ENCODE results near the gene PITPNC1.

The PITPNC1 gene

DNA sequence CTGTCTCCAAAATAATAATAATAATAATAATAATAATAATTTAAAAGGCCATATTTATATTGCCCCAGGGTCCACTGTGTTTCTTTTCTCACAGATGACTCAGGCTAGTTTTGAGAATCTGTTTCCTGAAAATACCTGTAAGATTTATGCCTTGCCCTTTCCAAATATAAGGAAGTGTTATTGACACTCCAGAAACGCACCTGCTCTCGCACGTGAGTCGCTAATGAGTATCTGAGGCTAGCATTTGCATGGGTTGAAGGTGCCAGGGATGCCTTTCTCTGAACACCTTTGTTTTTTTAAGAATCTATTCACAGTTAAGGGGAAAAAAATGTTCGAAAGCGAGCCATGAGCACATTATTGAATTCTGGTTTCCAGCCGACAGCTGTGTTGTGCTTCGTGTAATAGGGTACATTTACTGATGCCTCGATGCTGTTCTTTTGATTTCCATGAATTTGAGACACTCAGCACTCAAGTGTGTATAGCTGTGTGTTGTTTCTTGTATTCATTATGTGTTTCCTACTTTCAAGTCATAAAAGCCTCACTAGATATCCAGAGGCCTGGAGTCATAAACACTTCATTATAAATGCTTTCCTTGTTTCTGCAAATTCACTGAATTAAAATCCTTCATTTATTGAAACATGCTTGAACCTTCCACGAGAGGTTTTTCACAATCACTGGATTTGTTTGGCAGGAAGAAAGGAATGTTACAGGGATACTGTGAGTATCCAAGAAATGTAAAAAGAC is 295.7 kb downstream of the PITPNC1 start:
- H3K4me3 ChIP-seq (ENCODE audit: low read depth in 1 of 2, low read length in 2 of 2): no peak overlapping the region
- H3K27me3 ChIP-seq (ENCODE audit: control insufficient read depth in 1 of 2, insufficient read depth in 2 of 2, low read length in 2 of 2): no peaks in the 10 kb centered on the region
- H3K27ac ChIP-seq (ENCODE audit: low read depth, low read length): no peak overlapping the region

DNA sequence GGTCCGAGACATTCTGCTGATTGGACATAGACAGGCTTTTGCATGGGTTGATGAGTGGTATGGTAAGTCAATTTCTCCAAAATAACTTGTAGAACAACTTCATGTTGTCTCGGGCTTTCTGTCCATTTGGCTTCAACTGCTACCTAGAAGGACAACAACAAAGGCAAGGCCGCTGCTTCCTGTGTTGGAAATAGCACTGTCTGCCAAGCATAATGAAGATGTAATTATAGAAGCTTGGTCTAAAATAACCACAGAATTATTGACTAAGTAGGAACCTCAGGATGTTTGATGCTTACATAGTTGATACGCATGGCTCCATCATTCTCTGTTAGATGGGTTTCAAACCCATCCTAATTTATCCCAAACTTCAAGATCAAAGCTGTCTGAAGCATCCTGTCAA is 298.4 kb downstream of the PITPNC1 start:
- Histone ChIP-seq H3K4me1 (ENCODE audit: insufficient read depth, low read length) (no peaks in the 10 kb centered on the region), H3K9ac (ENCODE audit: low read length) (no peak overlapping the region), H3K9me3 (ENCODE audit: low read length) (no peaks in the 10 kb centered on the region), H3K27me3 (ENCODE audit: control insufficient read depth in 1 of 2, insufficient read depth in 2 of 2, low read length in 2 of 2) (no peaks in the 10 kb centered on the region), H3K36me3 (ENCODE audit: insufficient read depth, low read length) (no peaks in the 10 kb centered on the region), H3K4me3 (ENCODE audit: low read depth in 1 of 2, low read length in 2 of 2) (no peak overlapping the region), H3K27ac (ENCODE audit: low read depth, low read length) (no peak overlapping the region)

More for the DNA sequence above, 295.7 kb downstream of the PITPNC1 start:
- Histone ChIP-seq H3K4me1 (ENCODE audit: insufficient read depth, low read length) (no peaks in the 10 kb centered on the region), H3K9me3 (ENCODE audit: low read length) (no peaks in the 10 kb centered on the region), H3K9ac (ENCODE audit: low read length) (no peak overlapping the region), H3K36me3 (ENCODE audit: insufficient read depth, low read length) (no peaks in the 10 kb centered on the region)

- Histone ChIP-seq H3K4me1 (ENCODE audit: insufficient read depth, low read length) (no peaks in the 10 kb centered on the region), H3K27me3 (ENCODE audit: control insufficient read depth in 1 of 2, insufficient read depth in 2 of 2, low read length in 2 of 2) (no peaks in the 10 kb centered on the region), H3K27ac (ENCODE audit: low read depth, low read length) (no peak overlapping the region)
Observed at GRCh38 chr17:67676305-67676704, 299.2 kb downstream of the PITPNC1 start.

GRCh38 chr17:67678414-67678813 is 301.3 kb downstream of the PITPNC1 start:
- no peaks in the 10 kb centered on the region for H3K9me3 ChIP-seq (ENCODE audit: low read length)
- no peaks in the 10 kb centered on the region for H3K27me3 ChIP-seq (ENCODE audit: control insufficient read depth in 1 of 2, insufficient read depth in 2 of 2, low read length in 2 of 2)
- H3K4me1 ChIP-seq (ENCODE audit: insufficient read depth, low read length): no peaks in the 10 kb centered on the region
- H3K4me3 ChIP-seq (ENCODE audit: low read depth in 1 of 2, low read length in 2 of 2): no peak overlapping the region
- no peak overlapping the region for H3K27ac ChIP-seq (ENCODE audit: low read depth, low read length)
- no peaks in the 10 kb centered on the region for H3K36me3 ChIP-seq (ENCODE audit: insufficient read depth, low read length)
- H3K9ac ChIP-seq (ENCODE audit: low read length): no peak overlapping the region

More at GRCh38 chr17:67676305-67676704, 299.2 kb downstream of the PITPNC1 start:
- Histone ChIP-seq H3K36me3 (ENCODE audit: insufficient read depth, low read length) (no peaks in the 10 kb centered on the region), H3K9me3 (ENCODE audit: low read length) (no peaks in the 10 kb centered on the region), H3K4me3 (ENCODE audit: low read depth in 1 of 2, low read length in 2 of 2) (no peak overlapping the region), H3K9ac (ENCODE audit: low read length) (no peak overlapping the region)

DNA sequence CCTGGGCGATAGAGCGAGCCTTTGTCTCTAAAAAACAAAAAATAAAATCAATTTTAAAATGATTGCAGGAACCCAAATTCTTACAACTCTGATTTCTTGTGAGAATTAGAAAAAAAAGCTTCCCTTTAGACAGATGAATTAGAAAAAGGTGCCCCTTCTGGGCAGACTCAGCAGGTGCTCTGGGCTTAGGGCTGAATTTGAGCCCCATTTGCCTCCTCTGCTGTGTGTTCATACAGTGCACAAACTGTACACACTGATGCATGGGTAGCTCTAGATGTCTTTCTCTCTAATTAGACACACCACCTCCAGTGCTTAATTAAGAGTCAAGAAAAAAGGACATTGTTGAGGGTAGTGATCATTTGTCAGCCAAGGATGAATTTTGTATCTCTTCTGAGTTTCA is 302.1 kb downstream of the PITPNC1 start:
- no peak overlapping the region for H3K9ac ChIP-seq (ENCODE audit: low read length)
- H3K27ac ChIP-seq (ENCODE audit: low read depth, low read length): no peak overlapping the region
- no peak overlapping the region for H3K4me3 ChIP-seq (ENCODE audit: low read depth in 1 of 2, low read length in 2 of 2)
- no peaks in the 10 kb centered on the region for H3K9me3 ChIP-seq (ENCODE audit: low read length)
- no peaks in the 10 kb centered on the region for H3K27me3 ChIP-seq (ENCODE audit: control insufficient read depth in 1 of 2, insufficient read depth in 2 of 2, low read length in 2 of 2)
- H3K36me3 ChIP-seq (ENCODE audit: insufficient read depth, low read length): no peaks in the 10 kb centered on the region
- no peaks in the 10 kb centered on the region for H3K4me1 ChIP-seq (ENCODE audit: insufficient read depth, low read length)

- no peak overlapping the region for H3K4me3 ChIP-seq (ENCODE audit: low read depth in 1 of 2, low read length in 2 of 2)
- no peaks in the 10 kb centered on the region for H3K36me3 ChIP-seq (ENCODE audit: insufficient read depth, low read length)
- no peaks in the 10 kb centered on the region for H3K9me3 ChIP-seq (ENCODE audit: low read length)
- no peak overlapping the region for H3K9ac ChIP-seq (ENCODE audit: low read length)
- H3K27ac ChIP-seq (ENCODE audit: low read depth, low read length): no peak overlapping the region
- H3K27me3 ChIP-seq (ENCODE audit: control insufficient read depth in 1 of 2, insufficient read depth in 2 of 2, low read length in 2 of 2): no peaks in the 10 kb centered on the region
- H3K4me1 ChIP-seq (ENCODE audit: insufficient read depth, low read length): no peaks in the 10 kb centered on the region
Observed at GRCh38 chr17:67679721-67680120, 302.6 kb downstream of the PITPNC1 start.

DNA sequence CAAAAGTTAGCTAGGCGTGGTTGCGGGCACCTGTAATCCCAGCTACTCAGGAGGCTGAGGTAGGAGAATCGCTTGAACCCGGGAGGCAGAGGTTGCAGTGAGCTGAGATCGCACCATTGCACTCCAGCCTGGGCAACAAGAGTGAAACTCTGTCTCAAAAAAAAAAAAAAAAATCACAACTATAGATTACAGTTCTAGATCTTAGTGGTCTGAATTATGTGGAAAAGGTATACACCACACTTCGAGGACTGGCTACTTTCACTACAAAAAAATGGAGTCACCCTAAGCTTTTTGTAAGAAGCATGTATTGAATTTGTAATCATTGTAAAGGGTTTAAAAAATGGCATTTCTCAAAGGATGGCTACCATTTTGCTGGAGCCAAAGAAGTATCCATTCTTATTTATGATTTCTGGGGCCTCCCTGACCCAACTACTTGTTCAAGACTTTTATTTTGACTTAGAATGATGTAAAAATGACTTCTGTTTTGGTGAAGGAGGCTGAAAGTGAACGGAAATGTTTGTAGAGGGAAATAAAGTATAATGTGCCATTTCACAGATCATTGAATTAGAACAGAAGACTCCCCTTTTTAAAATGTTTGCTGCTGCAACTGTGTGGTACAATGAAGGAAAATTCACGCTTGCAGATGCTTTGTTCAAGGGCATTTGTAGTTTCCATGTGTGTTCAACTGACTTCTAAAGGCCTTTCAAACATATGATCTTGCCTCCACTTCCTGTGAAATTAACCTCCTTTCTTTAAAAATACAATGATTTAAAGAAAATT is 303.6 kb downstream of the PITPNC1 start:
- Histone ChIP-seq H3K9ac (ENCODE audit: low read length) (no peak overlapping the region), H3K27ac (ENCODE audit: low read depth, low read length) (no peak overlapping the region), H3K27me3 (ENCODE audit: control insufficient read depth in 1 of 2, insufficient read depth in 2 of 2, low read length in 2 of 2) (no peaks in the 10 kb centered on the region), H3K36me3 (ENCODE audit: insufficient read depth, low read length) (no peaks in the 10 kb centered on the region), H3K4me1 (ENCODE audit: insufficient read depth, low read length) (no peaks in the 10 kb centered on the region), H3K4me3 (ENCODE audit: low read depth in 1 of 2, low read length in 2 of 2) (no peak overlapping the region), H3K9me3 (ENCODE audit: low read length) (no peaks in the 10 kb centered on the region)

DNA sequence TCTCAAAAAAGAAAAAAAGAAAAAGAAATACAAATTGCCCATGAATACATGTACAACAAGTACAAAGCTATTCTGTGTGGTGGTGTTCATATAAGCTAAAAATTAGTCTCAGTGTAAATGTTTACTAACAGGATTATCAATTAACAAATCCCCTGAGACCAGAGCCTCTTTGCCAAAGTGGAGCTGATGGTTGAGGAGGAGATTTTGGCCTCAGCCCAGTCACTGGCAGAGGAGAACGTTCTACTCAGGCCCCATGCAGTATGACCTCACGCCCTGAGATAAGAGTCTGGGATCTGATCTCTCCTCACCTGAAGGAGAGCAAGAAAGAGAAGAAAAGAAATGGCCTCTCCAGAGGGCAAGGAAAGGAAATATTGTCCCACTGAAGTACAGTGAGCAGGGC is 305.1 kb downstream of the PITPNC1 start:
- Histone ChIP-seq H3K9ac (ENCODE audit: low read length) (no peak overlapping the region), H3K27ac (ENCODE audit: low read depth, low read length) (no peak overlapping the region), H3K4me1 (ENCODE audit: insufficient read depth, low read length) (no peaks in the 10 kb centered on the region)

GRCh38 chr17:67685351-67685750 is 308.3 kb downstream of the PITPNC1 start:
- peaks cover 3% of the 10 kb centered on the region for H3K4me1 ChIP-seq (ENCODE audit: insufficient read depth, low read length)
- no peaks in the 10 kb centered on the region for H3K9me3 ChIP-seq (ENCODE audit: low read length)
- H3K36me3 ChIP-seq (ENCODE audit: insufficient read depth, low read length): no peaks in the 10 kb centered on the region
- H3K27me3 ChIP-seq (ENCODE audit: control insufficient read depth in 1 of 2, insufficient read depth in 2 of 2, low read length in 2 of 2): no peaks in the 10 kb centered on the region
- no peak overlapping the region for H3K4me3 ChIP-seq (ENCODE audit: low read depth in 1 of 2, low read length in 2 of 2)
- H3K27ac ChIP-seq (ENCODE audit: low read depth, low read length): no peak overlapping the region
- no peak overlapping the region for H3K9ac ChIP-seq (ENCODE audit: low read length)

More for the DNA sequence above, 305.1 kb downstream of the PITPNC1 start:
- Histone ChIP-seq H3K9me3 (ENCODE audit: low read length) (no peaks in the 10 kb centered on the region), H3K4me3 (ENCODE audit: low read depth in 1 of 2, low read length in 2 of 2) (no peak overlapping the region), H3K27me3 (ENCODE audit: control insufficient read depth in 1 of 2, insufficient read depth in 2 of 2, low read length in 2 of 2) (no peaks in the 10 kb centered on the region), H3K36me3 (ENCODE audit: insufficient read depth, low read length) (no peaks in the 10 kb centered on the region)

- H3K27ac ChIP-seq (ENCODE audit: low read depth, low read length): no peak overlapping the region
- H3K4me3 ChIP-seq (ENCODE audit: low read depth in 1 of 2, low read length in 2 of 2): no peak overlapping the region
- no peaks in the 10 kb centered on the region for H3K36me3 ChIP-seq (ENCODE audit: insufficient read depth, low read length)
- no peaks in the 10 kb centered on the region for H3K9me3 ChIP-seq (ENCODE audit: low read length)
- no peaks in the 10 kb centered on the region for H3K27me3 ChIP-seq (ENCODE audit: control insufficient read depth in 1 of 2, insufficient read depth in 2 of 2, low read length in 2 of 2)
- no peak overlapping the region for H3K9ac ChIP-seq (ENCODE audit: low read length)
- H3K4me1 ChIP-seq (ENCODE audit: insufficient read depth, low read length): peaks cover 3% of the 10 kb centered on the region
Observed at GRCh38 chr17:67686241-67686640, 309.2 kb downstream of the PITPNC1 start.

DNA sequence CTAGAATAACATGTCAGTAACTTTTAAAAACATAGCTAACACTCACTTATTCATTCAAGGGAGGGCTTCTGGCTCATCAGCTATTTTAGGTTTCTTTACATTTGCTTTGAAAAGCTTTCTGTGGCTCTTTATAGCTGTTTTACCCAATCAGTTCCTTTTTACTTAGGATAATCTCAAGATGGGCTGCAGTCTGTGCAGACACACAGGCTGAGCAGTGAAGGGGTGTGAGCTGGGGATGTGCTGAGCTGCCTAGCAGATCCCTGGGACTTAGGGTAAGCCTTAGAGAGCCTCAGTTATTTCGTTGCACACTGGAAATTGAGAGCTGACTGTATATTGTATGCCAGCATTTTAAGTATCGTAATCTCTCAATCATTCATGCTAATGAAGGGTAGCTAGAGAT is 310.4 kb downstream of the PITPNC1 start:
- no peaks in the 10 kb centered on the region for H3K27me3 ChIP-seq (ENCODE audit: control insufficient read depth in 1 of 2, insufficient read depth in 2 of 2, low read length in 2 of 2)
- no peak overlapping the region for H3K9ac ChIP-seq (ENCODE audit: low read length)
- H3K36me3 ChIP-seq (ENCODE audit: insufficient read depth, low read length): no peaks in the 10 kb centered on the region
- H3K4me1 ChIP-seq (ENCODE audit: insufficient read depth, low read length): peaks cover 3% of the 10 kb centered on the region
- no peak overlapping the region for H3K4me3 ChIP-seq (ENCODE audit: low read depth in 1 of 2, low read length in 2 of 2)
- no peaks in the 10 kb centered on the region for H3K9me3 ChIP-seq (ENCODE audit: low read length)
- H3K27ac ChIP-seq (ENCODE audit: low read depth, low read length): no peak overlapping the region

Data from muscle layer of colon (tissue), 2 donors.